Activated CD8-positive, alpha-beta memory T cell treated with anti-CD3 and anti-CD28 coated beads, Interleukin-2, amount 10 ng/mL, durations not matched to agents 7 days and 5 days (primary cell): ENCODE data around the gene MMP24. TPM values are rescaled to one million over a fixed set of nuclear protein-coding genes. Genes with fewer than 3 reads are reported as not detected.
"Not testable (repeated sequence)": the region's sequence is repeated elsewhere in the genome, so short reads cannot be mapped to it uniquely, and the experiment has no call there.

Experiments used
- ATAC-seq: fragments of 150-1000 bp; cut with Tn5 transposase; one replicate; pipeline ENCODE4 v1.10.0; 2021; ENCODE audit warnings: moderate library complexity
- CTCF ChIA-PET: fragments of 350-600 bp; sonication (Branson Sonifier 250); formaldehyde crosslinking; loops from one replicate; lab custom pipeline; 2021; ENCODE audit warnings: antibody characterized with exemption; lab: Charles Lee
- DNase-seq: peaks from one replicate; pipeline ENCODE4 v3.0.0-alpha.2; 2020
- H3K27ac Mint-ChIP-seq: one replicate; pipeline ENCODE4 v1.8.0; 2021; ENCODE audit warnings: mild to moderate bottlenecking, mixed read lengths
- H3K27me3 Mint-ChIP-seq: one replicate; pipeline ENCODE4 v1.8.0; 2021; ENCODE audit warnings: mixed read lengths
- H3K36me3 Mint-ChIP-seq: one replicate; pipeline ENCODE4 v1.8.0; 2021; ENCODE audit warnings: mild to moderate bottlenecking, mixed read lengths
- H3K4me1 Mint-ChIP-seq: one replicate; pipeline ENCODE4 v1.8.0; 2021; ENCODE audit warnings: mixed read lengths
- H3K4me3 Mint-ChIP-seq: one replicate; pipeline ENCODE4 v1.8.0; 2021; ENCODE audit warnings: mild to moderate bottlenecking, moderate library complexity, mixed read lengths
- H3K9me3 Mint-ChIP-seq: one replicate; pipeline ENCODE4 v1.8.0; 2022; ENCODE audit warnings: low read depth, mixed read lengths
- total RNA-seq, 2 experiments: library from RNA; stranded (reverse); gene quantifications; one replicate each; pipeline ENCODE4 v1.2.3, GENCODE V29; 2021

MMP24 gene
- total RNA-seq, 2 experiments from 2014 or later: not detected

DNA sequence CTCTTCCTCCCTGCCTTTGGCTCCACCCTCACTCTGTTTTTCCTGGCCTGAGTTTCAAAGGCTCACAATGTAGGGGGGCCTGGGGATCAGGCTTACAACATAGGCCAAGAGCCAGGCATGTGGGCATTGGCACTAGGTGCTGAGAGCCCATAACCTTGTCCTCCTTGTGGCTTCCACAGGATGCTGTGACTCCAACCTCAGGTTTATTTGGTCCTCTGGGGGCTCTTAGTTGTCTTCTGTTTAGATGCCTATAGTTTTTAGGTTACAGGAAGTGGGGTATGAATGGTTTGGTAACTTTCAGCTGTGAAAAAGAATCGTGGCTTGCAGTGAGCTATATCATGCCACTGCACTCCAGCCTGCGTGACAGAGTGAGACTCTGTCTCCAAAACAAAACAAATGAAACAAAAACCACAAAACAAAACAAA is 25.6 kb downstream of the MMP24 start:
- peak overlapping the region; percentile 96 for H3K27ac Mint-ChIP-seq
- peak overlapping the region; percentile 46 for H3K4me3 Mint-ChIP-seq
- H3K27me3 Mint-ChIP-seq: no peaks in the 10 kb centered on the region
- CTCF ChIA-PET: interaction anchor here (1.0 to 2.1 kb wide), 4 partner anchors 13 to 26 kb away, joined by 3 to 6 read pairs (median 5); partner anchors contain the start of gene MMP24OS
- H3K4me1 Mint-ChIP-seq: peaks cover 28% of the 10 kb centered on the region
- no peaks in the 10 kb centered on the region for H3K9me3 Mint-ChIP-seq
- no peaks in the 10 kb centered on the region for H3K36me3 Mint-ChIP-seq
- ATAC-seq (peak; percentile 93), DNase-seq (peak; percentile 88)

DNA sequence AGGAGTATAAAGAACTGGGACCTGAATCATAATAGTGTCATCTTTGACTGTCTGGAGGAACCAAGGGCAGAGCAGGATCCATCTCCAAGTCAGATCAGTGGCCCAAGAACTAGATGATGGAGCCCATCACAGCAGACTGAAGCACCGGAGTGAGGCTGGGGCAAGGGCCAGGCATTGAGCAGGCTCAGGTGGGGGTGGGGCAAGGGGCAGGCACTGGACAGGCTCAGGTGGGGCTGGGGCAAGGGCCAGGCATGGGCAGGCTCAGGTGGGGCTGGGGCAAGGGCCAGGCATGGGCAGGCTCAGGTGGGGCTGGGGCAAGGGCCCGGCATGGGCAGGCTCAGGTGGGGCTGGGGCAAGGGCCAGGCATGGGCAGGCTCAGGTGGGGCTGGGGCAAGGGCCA is 26.1 kb downstream of the MMP24 start:
- not testable (repeated sequence) for DNase-seq, H3K27me3 Mint-ChIP-seq, H3K36me3 Mint-ChIP-seq, H3K9me3 Mint-ChIP-seq
- ATAC-seq: peak; percentile 21
- peak overlapping the region; percentile 46 for H3K4me3 Mint-ChIP-seq
- peaks cover 28% of the 10 kb centered on the region for H3K4me1 Mint-ChIP-seq
- CTCF ChIA-PET: interaction anchor here (1.0 to 2.1 kb wide), 4 partner anchors 12 to 25 kb away, joined by 3 to 6 read pairs (median 5); partner anchors contain the start of gene MMP24OS
- H3K27ac Mint-ChIP-seq: peak overlapping the region; percentile 96

- DNase-seq: no peak
- peak overlapping the region; percentile 63 for H3K27ac Mint-ChIP-seq
- CTCF ChIA-PET: no interaction called here
- H3K27me3 Mint-ChIP-seq: no peaks in the 10 kb centered on the region
- ATAC-seq: no peak
- H3K36me3 Mint-ChIP-seq: no peaks in the 10 kb centered on the region
- no peak overlapping the region for H3K4me3 Mint-ChIP-seq
- H3K4me1 Mint-ChIP-seq: peaks cover 28% of the 10 kb centered on the region
- no peaks in the 10 kb centered on the region for H3K9me3 Mint-ChIP-seq
Observed at GRCh38 chr20:35253010-35253409, 26.5 kb downstream of the MMP24 start.

- no peak for DNase-seq
- Mint-ChIP-seq H3K9me3 (no peaks in the 10 kb centered on the region), H3K36me3 (no peaks in the 10 kb centered on the region), H3K4me1 (peaks cover 28% of the 10 kb centered on the region), H3K27me3 (no peaks in the 10 kb centered on the region), H3K4me3 (no peak overlapping the region), H3K27ac (no peak overlapping the region)
- CTCF ChIA-PET: interaction anchor here (1.1 kb wide), 1 partner anchor 14 kb away, joined by 5 read pairs; no protein-coding TSS in a partner anchor
- ATAC-seq: no peak
Observed at GRCh38 chr20:35254448-35254999, 28.0 kb downstream of the MMP24 start.

DNA sequence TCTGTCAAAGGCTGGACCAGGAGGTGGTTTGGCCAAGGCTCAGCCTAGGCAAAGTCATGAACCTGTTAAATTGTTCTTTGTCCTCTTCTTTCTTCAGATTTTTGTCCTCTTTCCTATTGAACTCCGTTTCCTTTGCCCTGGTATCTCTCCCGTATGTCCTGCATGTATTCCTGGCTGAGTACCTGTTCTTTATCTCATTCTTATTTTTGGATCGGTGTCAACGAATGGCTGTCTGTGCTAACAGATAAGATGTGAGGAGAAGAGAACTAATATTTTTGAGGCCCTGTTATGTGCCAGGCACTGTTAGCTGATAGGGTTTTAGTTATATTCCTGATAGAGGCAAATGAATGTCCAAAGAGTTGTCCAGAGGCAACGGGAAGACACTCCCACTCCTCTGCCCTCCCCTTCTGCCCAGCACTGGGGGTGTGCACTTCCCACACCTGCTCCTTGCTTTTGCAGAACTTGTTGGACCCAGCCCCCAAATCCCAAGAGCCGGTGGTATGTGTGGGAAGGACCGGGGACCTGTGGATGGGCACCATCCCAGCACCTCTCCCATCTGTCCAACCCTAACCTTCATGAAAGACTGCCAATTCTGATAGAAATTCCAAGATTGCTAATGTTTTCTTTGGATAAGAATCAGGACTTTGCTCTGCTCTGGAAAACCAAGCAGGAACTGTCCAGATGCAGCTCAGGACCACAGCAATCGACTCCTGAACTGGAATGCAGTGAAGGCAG is 30.9 kb downstream of the MMP24 start:
- Mint-ChIP-seq H3K27me3 (no peaks in the 10 kb centered on the region), H3K4me3 (no peak overlapping the region), H3K4me1 (peaks cover 9% of the 10 kb centered on the region), H3K36me3 (no peaks in the 10 kb centered on the region), H3K9me3 (no peaks in the 10 kb centered on the region), H3K27ac (no peak overlapping the region)
- DNase-seq (no peak), ATAC-seq (no peak)
- CTCF ChIA-PET: interaction anchor here (1.4 kb wide), 1 partner anchor 11 kb away, joined by 4 read pairs; no protein-coding TSS in a partner anchor

DNA sequence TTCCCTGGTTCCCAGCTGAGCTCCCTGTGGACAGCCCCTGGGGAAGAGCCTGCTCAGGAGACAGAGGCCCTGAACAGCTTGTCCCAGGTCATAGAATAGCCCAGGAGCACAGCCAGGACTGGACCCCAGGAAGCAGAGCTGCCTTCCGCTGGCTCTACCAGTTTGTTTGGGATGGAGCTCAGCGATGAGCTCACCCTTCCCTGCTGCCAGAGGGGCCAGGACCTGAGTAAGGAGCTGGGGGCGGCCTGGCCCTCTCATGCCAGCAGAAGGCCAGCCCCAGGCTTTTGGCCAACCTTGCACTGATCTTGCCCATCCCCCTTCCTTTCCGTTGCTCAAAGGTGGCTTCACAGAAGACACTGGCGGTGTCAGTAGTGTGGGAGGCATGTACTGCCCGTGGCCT is 33.9 kb downstream of the MMP24 start:
- ATAC-seq (no peak), DNase-seq (no peak)
- Mint-ChIP-seq H3K36me3 (no peaks in the 10 kb centered on the region), H3K27me3 (no peaks in the 10 kb centered on the region), H3K27ac (no peak overlapping the region), H3K4me1 (no peaks in the 10 kb centered on the region), H3K4me3 (no peak overlapping the region), H3K9me3 (no peaks in the 10 kb centered on the region)
- CTCF ChIA-PET: interaction anchor here (1.5 to 2.4 kb wide), 2 partner anchors 9 to 16 kb away, joined by 4 to 9 read pairs; no protein-coding TSS in a partner anchor

DNA sequence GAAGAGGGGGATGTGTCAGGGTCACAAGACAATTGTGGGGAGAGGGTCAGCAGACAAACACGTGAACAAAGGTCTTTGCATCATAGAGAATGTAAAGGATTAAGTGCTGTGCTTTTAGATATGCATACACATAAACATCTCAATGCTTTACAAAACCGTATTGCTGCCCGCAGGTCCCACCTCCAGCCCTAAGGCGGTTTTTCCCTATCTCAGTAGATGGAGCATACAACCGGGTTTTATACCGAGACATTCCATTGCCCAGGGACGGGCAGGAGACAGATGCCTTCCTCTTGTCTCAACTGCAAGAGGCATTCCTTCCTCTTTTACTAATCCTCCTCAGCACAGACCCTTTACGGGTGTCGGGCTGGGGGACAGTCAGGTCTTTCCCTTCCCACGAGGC is 35.8 kb downstream of the MMP24 start:
- H3K4me1 Mint-ChIP-seq, H3K27ac Mint-ChIP-seq, H3K36me3 Mint-ChIP-seq, H3K27me3 Mint-ChIP-seq, H3K9me3 Mint-ChIP-seq, H3K4me3 Mint-ChIP-seq, DNase-seq, ATAC-seq: not testable (repeated sequence)
- CTCF ChIA-PET: interaction anchor here (0.7 kb wide), 1 partner anchor 63 kb away, joined by 3 read pairs; no protein-coding TSS in a partner anchor

DNA sequence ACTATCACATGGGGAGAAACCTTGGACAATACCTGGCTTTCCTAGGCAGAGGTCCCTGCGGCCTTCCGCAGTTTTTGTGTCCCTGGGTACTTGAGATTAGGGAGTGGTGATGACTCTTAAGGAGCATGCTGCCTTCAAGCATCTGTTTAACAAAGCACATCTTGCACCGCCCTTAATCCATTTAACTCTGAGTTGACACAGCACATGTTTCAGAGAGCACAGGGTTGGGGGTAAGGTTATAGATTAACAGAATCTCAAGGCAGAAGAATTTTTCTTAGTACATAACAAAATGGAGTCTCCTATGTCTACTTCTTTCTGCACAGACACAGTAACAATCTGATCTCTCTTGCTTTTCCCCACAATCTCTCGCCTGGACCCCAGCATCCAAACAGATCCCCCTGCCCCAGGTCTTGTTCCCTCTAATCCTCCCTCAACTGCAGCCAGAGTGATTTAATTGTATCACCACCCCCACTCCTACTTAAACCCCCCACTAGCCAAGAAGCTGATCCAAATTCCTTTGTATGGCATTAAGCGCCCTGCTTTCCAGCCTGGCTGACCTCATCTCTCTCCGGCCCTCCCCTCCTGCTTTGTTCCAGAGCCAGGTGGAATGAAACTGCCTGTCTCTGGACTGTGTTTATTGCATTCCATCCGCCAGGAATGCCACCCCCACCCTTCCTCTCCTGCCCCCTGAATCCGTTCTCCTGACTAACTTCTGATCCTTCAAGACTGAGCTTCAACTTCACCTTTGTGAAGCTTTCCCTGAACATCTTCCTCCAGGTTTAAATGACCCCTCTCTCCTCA is 36.4 kb downstream of the MMP24 start:
- not testable (repeated sequence) for H3K9me3 Mint-ChIP-seq, ATAC-seq, H3K4me3 Mint-ChIP-seq, H3K27me3 Mint-ChIP-seq, DNase-seq, H3K27ac Mint-ChIP-seq, H3K4me1 Mint-ChIP-seq, H3K36me3 Mint-ChIP-seq
- CTCF ChIA-PET: interaction anchor here (1.5 kb wide), 1 partner anchor 155 kb away, joined by 3 read pairs; no protein-coding TSS in a partner anchor

- Mint-ChIP-seq H3K27ac (no peak overlapping the region), H3K36me3 (no peaks in the 10 kb centered on the region)
Observed at GRCh38 chr20:35263532-35264341, 37.2 kb downstream of the MMP24 start.

DNA sequence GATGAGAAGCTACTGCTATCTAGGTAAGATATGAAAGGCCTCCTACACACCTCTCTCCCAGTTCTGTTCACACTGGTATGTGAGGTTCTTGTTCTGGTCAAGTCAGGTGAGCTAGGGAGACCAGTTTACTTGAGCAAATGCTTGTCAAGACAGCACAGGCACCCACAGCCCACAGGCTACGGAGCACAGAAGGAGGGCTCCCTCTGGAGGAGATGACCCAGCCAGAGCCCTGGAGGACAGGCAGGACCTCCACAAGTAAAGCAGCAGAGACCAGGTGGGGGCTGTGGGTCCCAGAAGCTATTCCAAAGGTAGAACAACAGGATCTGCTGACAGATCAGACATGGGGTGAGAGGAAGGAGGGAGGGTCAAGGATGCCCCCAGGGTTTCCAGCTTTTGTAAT is 38.3 kb downstream of the MMP24 start:
- H3K27me3 Mint-ChIP-seq: no peaks in the 10 kb centered on the region
- CTCF ChIA-PET: interaction anchor here (0.6 to 2.4 kb wide), 3 partner anchors 13 to 118 kb away, joined by 3 to 7 read pairs (median 4); partner anchors contain the start of gene EDEM2
- no peak overlapping the region for H3K27ac Mint-ChIP-seq
- H3K4me1 Mint-ChIP-seq: no peaks in the 10 kb centered on the region
- H3K9me3 Mint-ChIP-seq: no peaks in the 10 kb centered on the region
- ATAC-seq: no peak
- no peak for DNase-seq
- H3K4me3 Mint-ChIP-seq: no peak overlapping the region
- H3K36me3 Mint-ChIP-seq: no peaks in the 10 kb centered on the region

More at GRCh38 chr20:35263532-35264341, 37.2 kb downstream of the MMP24 start:
- Mint-ChIP-seq H3K4me3 (no peak overlapping the region), H3K4me1 (no peaks in the 10 kb centered on the region), H3K9me3 (no peaks in the 10 kb centered on the region), H3K27me3 (no peaks in the 10 kb centered on the region)
- CTCF ChIA-PET: interaction anchor here (1.5 to 2.4 kb wide), 3 partner anchors 12 to 156 kb away, joined by 3 to 7 read pairs (median 4); partner anchors contain the start of gene EDEM2
- DNase-seq (no peak), ATAC-seq (no peak)

DNA sequence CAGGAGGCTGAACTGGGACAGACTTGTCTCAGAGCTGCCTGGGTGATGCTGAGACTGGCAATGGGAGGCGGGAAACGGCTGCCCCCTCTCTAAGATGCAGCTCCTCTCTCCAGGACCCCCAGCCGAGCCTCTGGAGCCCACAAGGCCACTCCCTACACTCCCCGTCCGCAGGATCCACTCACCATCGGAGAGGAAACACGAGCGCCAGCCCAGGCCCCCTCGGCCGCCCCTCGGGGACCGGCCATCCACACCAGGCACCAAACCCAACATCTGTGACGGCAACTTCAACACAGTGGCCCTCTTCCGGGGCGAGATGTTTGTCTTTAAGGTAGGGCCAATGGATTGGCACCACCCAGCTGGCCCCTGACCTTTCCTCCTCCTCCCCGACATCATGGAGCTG is 40.6 kb downstream of the MMP24 start:
- no peak for ATAC-seq

GRCh38 chr20:35269055-35269781 is 42.7 kb downstream of the MMP24 start:
- Mint-ChIP-seq H3K9me3 (no peaks in the 10 kb centered on the region), H3K27ac (no peak overlapping the region), H3K4me3 (no peak overlapping the region), H3K4me1 (peaks cover 11% of the 10 kb centered on the region), H3K36me3 (peaks cover 2% of the 10 kb centered on the region), H3K27me3 (no peaks in the 10 kb centered on the region)
- CTCF ChIA-PET: interaction anchor here (0.6 to 3.6 kb wide), 28 partner anchors 8 to 224 kb away, joined by 3 to 39 read pairs (median 5); partner anchors contain the start of genes EDEM2, EIF6 and MMP24OS
- peak; percentile 68 for DNase-seq
- ATAC-seq: peak; percentile 82

More for the DNA sequence above, 40.6 kb downstream of the MMP24 start:
- no peak for DNase-seq
- peaks cover 11% of the 10 kb centered on the region for H3K4me1 Mint-ChIP-seq
- H3K27me3 Mint-ChIP-seq: no peaks in the 10 kb centered on the region
- no peak overlapping the region for H3K27ac Mint-ChIP-seq
- H3K9me3 Mint-ChIP-seq: no peaks in the 10 kb centered on the region
- CTCF ChIA-PET: interaction anchor here (1.0 to 1.2 kb wide), 2 partner anchors 10 to 120 kb away, joined by 3 read pairs; partner anchors contain the start of genes EDEM2 and MMP24OS
- H3K36me3 Mint-ChIP-seq: peaks cover 2% of the 10 kb centered on the region
- no peak overlapping the region for H3K4me3 Mint-ChIP-seq
